Mesenchymal stem cell (in vitro differentiated cells and primary cell): ENCODE measurements around the gene RPL14.
A peak's percentile ranks its signal among the peaks of the same experiment; 100 is the strongest.
"Not testable (repeated sequence)": the region's sequence is repeated elsewhere in the genome, so short reads cannot be mapped to it uniquely, and the experiment has no call there.

ENCODE experiments used
- DNase-seq: peaks from one replicate; pipeline ENCODE4 v3.0.0-alpha.2; 2013
- H2AFZ ChIP-seq: one replicate; pipeline ENCODE4 v1.6.1; 2013; ENCODE audit warnings: low read depth, mild to moderate bottlenecking, control low read depth, inconsistent platforms, low read length, moderate library complexity
- H2AK5ac ChIP-seq: 2 replicates; pipeline ENCODE4 v1.6.1; 2013; ENCODE audit warnings: low read length, moderate library complexity, mild to moderate bottlenecking, inconsistent platforms; ENCODE audit not compliant: severe bottlenecking
- H2BK120ac ChIP-seq: one replicate; pipeline ENCODE4 v1.6.1; 2013; ENCODE audit warnings: low read depth, mild to moderate bottlenecking, inconsistent platforms, low read length, moderate library complexity
- H2BK12ac ChIP-seq, 2 experiments: one replicate each; pipeline ENCODE4 v1.6.1; 2013; ENCODE audit warnings: inconsistent platforms in 2 of 2, low read length in 2 of 2, mild to moderate bottlenecking in 2 of 2, moderate library complexity in 2 of 2, control low read depth in 1 of 2
- H2BK15ac ChIP-seq: one replicate; pipeline ENCODE4 v1.6.1; 2013; ENCODE audit warnings: mild to moderate bottlenecking, low read depth, inconsistent platforms; ENCODE audit not compliant: poor library complexity, severe bottlenecking
- H2BK5ac ChIP-seq: 2 replicates; pipeline ENCODE4 v1.6.1; 2013; ENCODE audit warnings: low read depth, mild to moderate bottlenecking, low read length, control low read depth, inconsistent platforms; ENCODE audit not compliant: poor library complexity, severe bottlenecking
- H3K14ac ChIP-seq, 2 experiments: one replicate each; pipeline ENCODE4 v1.6.1; 2013; ENCODE audit warnings: inconsistent platforms in 2 of 2, low read length in 2 of 2, control low read depth in 1 of 2, mild to moderate bottlenecking in 1 of 2, moderate library complexity in 1 of 2
- H3K18ac ChIP-seq, 2 experiments: one replicate each; pipeline ENCODE4 v1.6.1; 2013; ENCODE audit warnings: inconsistent platforms in 2 of 2, low read length in 2 of 2, control low read depth in 1 of 2, low read depth in 1 of 2, mild to moderate bottlenecking in 1 of 2
- H3K23ac ChIP-seq, 2 experiments: one replicate each; pipeline ENCODE4 v1.6.1; 2013; ENCODE audit warnings: inconsistent platforms in 2 of 2, low read length in 2 of 2, mild to moderate bottlenecking in 2 of 2, moderate library complexity in 2 of 2, control low read depth in 1 of 2
- H3K27ac ChIP-seq: 2 replicates; pipeline ENCODE4 v1.5.1; 2013; ENCODE audit warnings: mild to moderate bottlenecking, moderate library complexity, low read length, control low read depth, inconsistent platforms; ENCODE audit not compliant: poor library complexity, severe bottlenecking
- H3K27me3 ChIP-seq, 2 experiments: 2 replicates each; pipeline versions ENCODE4 v1.6.1 to v1.7.0; 2013; ENCODE audit warnings: low read length in 2 of 2, mild to moderate bottlenecking in 2 of 2, moderate library complexity in 2 of 2, control low read depth in 1 of 2, inconsistent platforms in 1 of 2; ENCODE audit not compliant: control insufficient read depth in 1 of 2, insufficient read depth in 1 of 2
- H3K36me3 ChIP-seq, 2 experiments: 2 replicates each; pipeline versions ENCODE4 v1.6.1 to v1.7.0; 2013; ENCODE audit warnings: low read length in 2 of 2, control low read depth in 1 of 2, inconsistent platforms in 1 of 2, low read depth in 1 of 2, mild to moderate bottlenecking in 1 of 2; ENCODE audit not compliant: insufficient read depth in 2 of 2, control insufficient read depth in 1 of 2
- H3K4ac ChIP-seq, 2 experiments: one replicate each; pipeline ENCODE4 v1.6.1; 2013; ENCODE audit warnings: inconsistent platforms in 2 of 2, low read length in 2 of 2, mild to moderate bottlenecking in 2 of 2, moderate library complexity in 2 of 2, control low read depth in 1 of 2, low read depth in 1 of 2
- H3K4me1 ChIP-seq: 2 replicates; pipeline ENCODE4 v1.6.1; 2013; ENCODE audit warnings: low read depth, low read length, control low read depth; ENCODE audit not compliant: control insufficient read depth, insufficient read depth
- H3K4me2 ChIP-seq: 2 replicates; pipeline ENCODE4 v1.6.1; 2013; ENCODE audit warnings: low read length, mild to moderate bottlenecking, inconsistent platforms; ENCODE audit not compliant: poor library complexity, severe bottlenecking
- H3K4me3 ChIP-seq, 2 experiments: 2 replicates each; pipeline versions ENCODE4 v1.5.1 to v1.7.0; 2013; ENCODE audit warnings: low read length in 2 of 2, mild to moderate bottlenecking in 2 of 2, control low read depth in 1 of 2, low read depth in 1 of 2; ENCODE audit not compliant: insufficient read depth in 1 of 2
- H3K79me1 ChIP-seq: replicated peaks from 2 replicates; pipeline ENCODE4 v1.6.1; 2013; ENCODE audit warnings: mild to moderate bottlenecking, control low read depth, low read length, inconsistent platforms; ENCODE audit not compliant: poor library complexity, severe bottlenecking
- H3K9ac ChIP-seq: 2 replicates; pipeline ENCODE4 v1.7.0; 2013; ENCODE audit warnings: mild to moderate bottlenecking, low read length, moderate library complexity
- H3K9me3 ChIP-seq: 2 replicates; pipeline ENCODE4 v1.7.0; 2013; ENCODE audit warnings: mild to moderate bottlenecking, low read length; ENCODE audit not compliant: control insufficient read depth
- H4K8ac ChIP-seq: one replicate; pipeline ENCODE4 v1.6.1; 2013; ENCODE audit warnings: inconsistent platforms, mild to moderate bottlenecking, low read length, moderate library complexity
- H4K91ac ChIP-seq: one replicate; pipeline ENCODE4 v1.6.1; 2013; ENCODE audit warnings: mild to moderate bottlenecking, low read length, inconsistent platforms
- WGBS: methylation state at CpG from one replicate; pipeline ENCODE4 v1.1.7; 2013; ENCODE audit warnings: mixed read lengths; 5-methylcytosine and 5-hydroxymethylcytosine counted together

RPL14 gene

GRCh38 chr3:40461161-40461560 lies 4.0 kb downstream of the RPL14 start:
- H3K27me3 ChIP-seq: no peaks in the 10 kb centered on the region
- no peak for DNase-seq
- no peak overlapping the region for H3K18ac ChIP-seq
- no peak overlapping the region for H2BK12ac ChIP-seq
- H2AK5ac ChIP-seq: no peak overlapping the region
- H3K23ac ChIP-seq: no peak overlapping the region
- no peak overlapping the region for H2BK5ac ChIP-seq
- H3K27ac ChIP-seq: no peak overlapping the region
- no peak overlapping the region for H2AFZ ChIP-seq
- 96% methylated on average over 3 of the region's 3 CpGs for WGBS
- no peak overlapping the region for H3K9ac ChIP-seq
- H4K91ac ChIP-seq: no peak overlapping the region
- no peak overlapping the region for H2BK15ac ChIP-seq
- H3K4me2 ChIP-seq: no peak overlapping the region
- no peak overlapping the region for H3K4me3 ChIP-seq
- no peak overlapping the region for H3K4ac ChIP-seq
- peaks cover 34 to 80% of the 10 kb centered on the region in 2 experiments for H3K36me3 ChIP-seq
- peaks cover 9% of the 10 kb centered on the region for H3K79me1 ChIP-seq
- peaks cover 10% of the 10 kb centered on the region for H3K4me1 ChIP-seq
- no peak overlapping the region for H2BK120ac ChIP-seq
- no peak overlapping the region for H4K8ac ChIP-seq
- no peak overlapping the region for H3K14ac ChIP-seq
- H3K9me3 ChIP-seq: no peaks in the 10 kb centered on the region

- not testable (repeated sequence) for H3K4me2 ChIP-seq
Observed at GRCh38 chr3:40462838-40463237, 5.7 kb downstream of the RPL14 start.

GRCh38 chr3:40463579-40463978 lies 6.4 kb downstream of the RPL14 start:
- no peak overlapping the region for H3K14ac ChIP-seq
- no peak overlapping the region for H2AK5ac ChIP-seq
- H3K18ac ChIP-seq: no peak overlapping the region
- peaks cover 7% of the 10 kb centered on the region for H3K79me1 ChIP-seq
- no peak overlapping the region for H3K4ac ChIP-seq
- H3K4me2 ChIP-seq: no peak overlapping the region
- H2BK120ac ChIP-seq: no peak overlapping the region
- no peak overlapping the region for H3K4me3 ChIP-seq
- no peak overlapping the region for H2BK15ac ChIP-seq
- H3K23ac ChIP-seq: no peak overlapping the region
- no CpG with 5 or more reads among the region's 2 CpGs for WGBS
- no peak overlapping the region for H2BK5ac ChIP-seq
- no peak overlapping the region for H3K9ac ChIP-seq
- no peak for DNase-seq
- H4K91ac ChIP-seq: no peak overlapping the region
- H3K4me1 ChIP-seq: peaks cover 5% of the 10 kb centered on the region
- H2AFZ ChIP-seq: no peak overlapping the region
- H2BK12ac ChIP-seq: no peak overlapping the region
- no peaks in the 10 kb centered on the region for H3K9me3 ChIP-seq
- peaks cover 33 to 84% of the 10 kb centered on the region in 2 experiments for H3K36me3 ChIP-seq
- H4K8ac ChIP-seq: no peak overlapping the region
- no peak overlapping the region for H3K27ac ChIP-seq
- H3K27me3 ChIP-seq: no peaks in the 10 kb centered on the region

More at GRCh38 chr3:40462838-40463237, 5.7 kb downstream of the RPL14 start:
- not testable (repeated sequence) for H3K4ac ChIP-seq, H3K23ac ChIP-seq, H4K8ac ChIP-seq, H2BK12ac ChIP-seq, H3K79me1 ChIP-seq, H2BK5ac ChIP-seq, H2AK5ac ChIP-seq, H2AFZ ChIP-seq, H2BK15ac ChIP-seq, H3K9ac ChIP-seq, H2BK120ac ChIP-seq, H3K18ac ChIP-seq, H3K4me1 ChIP-seq, H3K4me3 ChIP-seq, DNase-seq, H3K27ac ChIP-seq, H3K27me3 ChIP-seq, H3K9me3 ChIP-seq, H3K14ac ChIP-seq, H4K91ac ChIP-seq
- 85% methylated on average over 7 of the region's 7 CpGs for WGBS
- H3K36me3 ChIP-seq: peaks cover 34 to 89% of the 10 kb centered on the region in 2 experiments

GRCh38 chr3:40464339-40465110 lies 7.4 kb downstream of the RPL14 start:
- H3K9me3 ChIP-seq: no peaks in the 10 kb centered on the region
- no peak for DNase-seq
- no peak overlapping the region for H2BK120ac ChIP-seq
- H3K4ac ChIP-seq: no peak overlapping the region
- no peak overlapping the region for H2BK5ac ChIP-seq
- no peak overlapping the region for H2AK5ac ChIP-seq
- H4K8ac ChIP-seq: no peak overlapping the region
- H3K14ac ChIP-seq: no peak overlapping the region
- no peak overlapping the region for H3K27ac ChIP-seq
- no peaks in the 10 kb centered on the region for H3K27me3 ChIP-seq
- no peak overlapping the region for H4K91ac ChIP-seq
- 94% methylated on average over 8 of the region's 9 CpGs for WGBS
- no peak overlapping the region for H2AFZ ChIP-seq
- no peak overlapping the region for H3K23ac ChIP-seq
- no peak overlapping the region for H3K18ac ChIP-seq
- peaks cover 26 to 75% of the 10 kb centered on the region in 2 experiments for H3K36me3 ChIP-seq
- H2BK12ac ChIP-seq: no peak overlapping the region
- H3K4me3 ChIP-seq: no peak overlapping the region
- H3K9ac ChIP-seq: peak overlapping the region; percentile 4
- peaks cover 1% of the 10 kb centered on the region for H3K4me1 ChIP-seq
- H3K79me1 ChIP-seq: peaks cover 7% of the 10 kb centered on the region
- H2BK15ac ChIP-seq: no peak overlapping the region
- H3K4me2 ChIP-seq: no peak overlapping the region
